NCI-H345 (cell line): Measurements from ENCODE around the gene USP24.
A peak's percentile ranks its signal among the peaks of the same experiment; 100 is the strongest.
"Not testable (repeated sequence)": the region's sequence is repeated elsewhere in the genome, so short reads cannot be mapped to it uniquely, and the experiment has no call there.

Source experiments
- DNase-seq: peaks from one replicate; lab custom pipeline; 2025; lab: John Stamatoyannopoulos, UW

USP24 gene

DNA sequence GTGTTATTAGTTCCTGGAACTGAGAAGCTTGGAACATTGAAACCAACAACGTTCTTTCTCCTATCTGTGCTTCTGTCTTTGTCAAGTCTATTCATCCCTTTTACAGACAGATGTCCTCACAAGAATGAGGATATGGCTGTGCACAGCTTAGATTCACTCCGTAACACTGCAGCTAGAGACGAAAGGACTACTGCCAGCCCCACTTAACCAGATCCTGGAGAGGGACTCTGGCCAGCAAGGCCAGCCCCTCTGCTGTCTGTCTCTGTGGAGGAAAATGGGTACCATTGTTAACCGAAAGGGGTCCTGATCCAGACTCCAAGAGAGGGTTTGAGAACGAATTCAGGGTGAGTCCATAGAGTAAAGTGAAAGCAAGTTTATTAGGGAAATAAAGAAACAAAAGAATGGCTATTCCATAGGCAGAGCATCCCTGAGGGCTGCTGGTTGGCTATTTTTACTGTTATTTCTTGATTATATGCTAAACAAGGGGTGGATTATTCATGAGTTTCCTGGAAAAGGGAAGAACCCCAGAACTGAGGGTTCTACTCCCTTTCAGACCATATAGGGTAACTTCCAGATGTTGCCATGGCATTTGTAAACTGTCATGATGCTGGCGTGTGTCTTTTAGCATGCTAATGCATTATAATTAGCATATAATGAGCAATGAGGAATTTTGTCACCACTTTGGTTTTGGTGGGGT, 17.4 kb upstream of the USP24 start:
- DNase-seq, result no peak

DNA sequence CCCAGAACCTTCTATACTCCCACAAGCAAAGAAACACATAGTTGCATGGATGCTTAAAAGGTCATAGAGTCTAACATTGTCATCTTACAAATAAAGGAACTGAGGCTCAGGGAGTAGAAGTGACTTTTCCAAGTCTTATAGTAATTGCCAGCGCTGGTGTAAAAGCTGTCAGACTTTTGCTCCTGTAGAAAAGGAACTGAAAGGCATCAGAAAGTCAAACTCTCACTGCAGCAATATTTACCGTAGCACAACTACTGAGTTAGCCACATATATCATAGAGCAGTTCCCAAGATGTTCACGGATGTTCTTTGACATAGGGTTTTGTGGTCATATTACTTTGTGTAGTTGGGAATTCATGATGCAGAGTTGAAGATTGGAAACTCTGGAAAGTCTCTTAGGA, 16.6 kb upstream of the USP24 start:
- no peak for DNase-seq

DNA sequence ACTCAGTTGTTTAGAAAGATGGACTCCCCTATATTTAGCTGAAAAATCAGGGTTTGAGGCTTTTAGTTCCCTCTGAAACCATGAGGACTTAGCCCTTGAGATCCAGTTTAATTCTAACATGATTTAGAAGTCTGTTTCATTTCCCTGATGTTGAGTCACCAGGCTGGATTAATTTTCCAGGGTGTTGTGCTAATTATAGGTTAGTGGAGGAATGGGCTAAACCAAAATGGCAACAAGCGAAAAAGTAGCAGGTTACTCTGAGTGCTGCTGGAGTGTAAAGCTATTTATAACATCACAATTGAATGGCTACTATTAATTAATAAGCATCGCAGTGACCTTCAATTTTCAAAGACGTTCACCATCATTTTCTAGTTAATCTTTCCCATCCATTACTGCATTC, 15.5 kb upstream of the USP24 start:
- no peak for DNase-seq

DNA sequence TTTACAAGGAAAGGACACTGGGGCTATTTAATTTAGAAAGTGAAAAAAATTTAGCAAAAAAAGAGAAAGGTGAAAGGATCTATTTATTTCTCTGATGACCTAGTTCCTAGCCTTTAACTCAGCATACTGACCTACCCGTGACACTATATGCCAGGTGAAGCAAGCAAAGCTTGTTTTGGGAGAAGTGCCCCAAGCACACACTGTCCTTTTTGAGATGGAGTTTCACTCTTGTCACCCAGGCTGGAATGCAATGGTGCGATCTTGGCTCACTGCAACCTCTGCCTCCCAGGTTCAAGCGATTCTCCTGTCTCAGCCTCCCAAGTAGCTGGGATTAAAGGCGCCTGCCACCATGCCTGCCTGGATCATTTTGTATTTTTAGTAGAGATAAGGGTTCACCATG, 14.6 kb upstream of the USP24 start:
- DNase-seq, result not testable (repeated sequence)

DNA sequence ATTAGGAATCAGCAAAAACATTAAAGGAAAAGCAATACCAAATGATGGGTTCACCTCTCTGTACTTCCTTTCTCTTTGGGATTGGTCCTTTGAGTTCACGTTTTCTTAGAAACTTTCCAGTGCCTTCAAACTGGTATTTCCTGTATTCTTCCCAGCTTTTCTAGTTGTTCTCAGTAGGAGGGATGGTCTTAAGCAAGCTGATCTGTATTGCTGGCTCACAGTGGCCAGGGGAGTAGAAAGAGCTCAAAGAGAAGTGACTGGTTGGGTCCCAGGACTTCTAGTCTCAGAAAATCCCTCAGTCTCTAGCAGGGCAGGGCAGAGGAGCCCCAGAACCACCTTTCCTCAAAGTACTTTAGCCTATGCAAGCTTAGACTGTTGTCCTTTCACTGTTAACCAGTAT, 10.1 kb upstream of the USP24 start:
- DNase-seq, result no peak

DNA sequence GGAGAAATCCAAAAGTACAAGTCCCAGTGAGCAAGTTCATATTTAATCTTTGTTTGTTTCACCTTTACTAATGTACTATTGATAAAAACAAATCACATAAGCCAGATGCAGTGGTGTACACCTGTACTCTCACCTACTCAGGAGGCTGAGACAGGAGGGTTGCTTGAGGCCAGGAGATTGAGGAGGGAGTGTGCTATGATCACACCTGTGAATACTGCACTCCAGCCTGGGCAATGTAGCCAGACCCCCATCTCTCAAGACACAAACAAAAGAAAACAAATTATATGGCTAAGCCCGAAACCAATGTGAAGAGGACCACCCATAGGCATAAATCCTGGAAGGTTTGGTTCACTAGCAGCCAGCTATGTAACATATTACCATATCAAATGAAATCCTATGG, 9.6 kb upstream of the USP24 start:
- DNase-seq, result no peak

DNA sequence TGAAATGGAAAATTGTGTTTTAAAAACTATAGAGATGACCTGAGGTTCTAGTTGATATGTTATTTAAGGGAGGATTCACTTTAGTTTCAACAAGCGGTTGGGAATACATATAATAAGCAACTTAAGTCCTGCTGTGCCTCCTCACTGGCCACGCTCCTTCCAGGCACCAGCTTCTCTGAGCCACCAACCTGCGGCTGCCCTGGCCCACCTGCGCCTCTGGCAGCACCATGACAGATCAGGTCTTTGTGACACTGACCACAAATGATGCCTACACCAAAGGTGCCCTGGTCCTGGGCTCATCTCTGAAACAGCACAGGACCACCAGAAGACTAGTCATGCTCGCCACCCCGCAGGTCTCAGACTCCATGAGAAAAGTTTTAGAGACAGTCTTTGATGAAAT, 7.0 kb upstream of the USP24 start:
- no peak for DNase-seq

DNA sequence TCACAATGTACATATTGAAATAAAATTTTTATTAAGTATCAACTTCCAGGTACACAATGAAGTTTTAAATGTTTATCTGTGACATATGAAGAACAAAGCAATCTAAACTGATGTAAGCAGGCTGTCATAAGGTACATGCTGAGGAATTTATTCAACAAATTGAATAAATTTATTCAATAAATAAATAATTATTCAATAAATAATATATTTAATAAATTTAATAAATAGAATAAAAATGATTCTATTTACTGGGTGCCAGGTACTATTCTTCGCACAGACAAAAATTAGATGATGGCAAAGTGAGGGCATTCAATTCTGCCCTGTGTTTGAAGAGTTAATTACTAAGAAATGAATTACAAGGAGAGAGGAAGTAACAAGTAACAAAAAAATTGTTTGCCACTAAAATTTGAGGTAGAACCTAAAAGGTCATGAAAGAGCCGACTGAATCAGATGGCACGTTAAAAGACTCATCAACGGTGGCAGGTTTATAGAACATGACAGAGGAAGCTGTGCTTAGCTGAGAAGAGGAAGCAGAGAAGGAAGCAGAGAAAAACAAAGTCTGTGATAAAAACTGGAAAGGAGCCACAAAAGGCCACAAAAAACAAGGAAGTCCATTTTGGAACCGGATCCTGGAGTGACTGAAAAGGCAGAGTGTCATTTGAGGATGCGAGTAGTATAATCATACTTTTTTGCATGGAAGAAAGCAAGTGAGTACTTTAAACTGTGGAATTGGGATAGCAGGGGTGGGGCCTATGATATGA, 2.2 kb upstream of the USP24 start:
- DNase-seq, result no peak

DNA sequence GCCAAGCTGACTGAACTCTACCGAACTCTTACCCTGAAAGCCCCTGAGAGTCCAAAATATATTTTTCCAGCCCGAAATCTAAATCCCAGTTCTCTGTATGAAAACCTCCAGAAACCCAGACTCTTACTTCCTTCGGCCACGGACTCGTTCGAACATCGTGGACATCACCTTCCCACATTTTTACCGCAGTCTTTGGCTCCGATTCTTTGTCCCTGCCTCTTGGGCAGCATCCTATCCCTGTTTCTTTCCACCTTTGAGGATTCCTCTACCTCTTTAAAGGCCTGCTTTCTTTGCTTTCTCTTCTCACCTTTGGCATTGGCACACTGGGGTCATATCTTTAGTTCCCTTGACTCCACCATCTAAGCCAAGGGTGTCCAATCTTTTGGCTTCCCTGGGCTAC, 932 bp upstream of the USP24 start:
- DNase-seq, result no peak

DNA sequence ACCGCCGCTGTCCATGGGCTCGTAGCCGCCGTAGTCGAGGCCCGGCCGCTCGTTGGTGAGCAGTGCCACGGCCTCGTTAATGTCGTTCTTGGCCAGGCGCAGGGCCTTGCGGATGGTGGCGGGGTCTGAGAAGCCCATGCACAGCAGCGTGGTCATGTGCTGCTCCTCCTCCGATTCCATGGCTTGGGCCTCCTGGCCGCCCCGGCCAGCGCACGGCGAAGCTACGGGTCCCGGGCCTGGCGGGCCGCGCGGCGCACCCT, 300 bp downstream of the USP24 start:
- DNase-seq, result no peak

DNA sequence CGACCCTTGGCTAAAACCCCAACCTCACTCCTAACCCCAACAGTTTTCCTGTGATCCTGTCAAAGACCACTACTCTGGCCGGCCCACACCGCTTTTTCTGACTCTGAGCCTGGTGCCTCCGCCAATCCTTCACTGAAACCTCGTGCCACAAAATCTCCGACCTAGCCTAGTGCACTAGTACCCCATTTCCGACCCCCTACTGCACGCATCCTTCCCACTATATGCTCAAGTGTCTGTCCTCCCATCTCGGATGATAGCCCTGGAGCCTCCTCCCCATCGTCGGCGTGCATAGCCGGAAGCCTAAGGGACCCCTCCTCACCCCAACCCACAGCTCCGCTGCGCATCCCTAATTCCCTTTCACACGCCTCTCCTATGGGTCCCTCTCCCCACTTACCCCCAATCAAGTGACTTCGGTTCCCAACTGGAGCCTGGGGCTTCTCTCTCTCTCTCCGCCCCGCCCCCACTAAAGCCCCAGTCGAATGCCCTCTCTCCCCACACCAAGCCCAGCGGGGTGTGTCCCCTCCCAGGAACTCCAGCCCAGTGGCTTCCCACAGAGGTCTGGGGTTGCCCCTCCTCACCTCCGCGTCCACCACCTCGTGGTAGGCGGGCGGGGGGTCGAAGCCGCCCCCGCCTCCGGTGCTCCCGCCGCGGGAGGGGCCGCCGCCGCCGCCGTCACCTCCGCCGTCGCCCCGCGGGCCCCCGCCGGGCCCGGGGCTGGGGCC, 791 bp downstream of the USP24 start:
- peak; percentile 45 for DNase-seq

DNA sequence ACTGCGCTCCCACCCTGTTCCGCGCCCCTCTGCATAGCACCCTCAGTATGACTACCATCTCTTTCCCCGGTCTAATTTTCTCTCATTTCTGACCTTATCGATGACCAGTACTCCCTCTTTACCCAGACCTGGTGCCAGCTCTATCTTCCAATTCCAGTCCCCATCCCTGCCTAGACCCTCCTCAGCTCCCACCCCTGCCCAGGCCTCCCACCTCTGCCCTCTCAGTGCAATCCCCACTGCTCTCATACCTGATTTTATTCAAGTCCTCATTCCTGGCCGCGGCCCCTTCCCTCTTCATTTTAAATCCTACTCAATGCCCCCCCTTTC, 1.3 kb downstream of the USP24 start:
- no peak for DNase-seq

DNA sequence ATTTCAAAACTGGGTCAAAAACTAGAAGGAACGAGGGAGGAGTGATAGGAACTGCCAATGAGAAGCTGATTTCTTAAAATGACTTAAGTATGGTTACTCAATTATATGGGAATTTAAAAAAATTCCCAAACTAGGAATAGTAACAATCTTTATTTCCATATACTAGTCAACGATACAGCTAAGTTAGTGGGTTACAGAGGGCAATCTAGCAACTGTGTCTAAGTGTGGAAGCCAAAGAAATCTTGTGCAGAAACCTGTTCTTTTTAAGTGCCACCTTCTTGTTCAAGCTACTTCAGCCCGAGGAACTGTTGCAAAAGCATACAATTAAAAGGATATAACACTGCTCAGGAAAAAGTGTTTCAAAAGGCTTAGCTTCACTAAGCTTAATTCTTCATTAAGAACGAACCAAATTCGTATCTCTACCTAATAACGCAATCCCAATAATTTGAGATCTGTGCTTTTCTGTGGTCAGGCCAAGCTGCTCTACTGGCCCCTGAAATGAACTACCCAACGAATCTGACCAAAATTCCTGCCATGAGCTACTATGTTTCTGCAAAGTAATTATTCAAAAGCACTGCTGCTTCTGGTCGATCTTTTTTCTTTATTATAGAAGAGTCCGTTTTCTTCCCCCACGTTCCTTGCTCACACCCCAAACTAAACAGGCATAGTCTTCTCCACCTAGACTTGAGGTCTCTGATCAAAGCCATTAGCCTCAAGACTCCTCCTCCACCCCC, 1.8 kb downstream of the USP24 start:
- DNase-seq, result no peak

DNA sequence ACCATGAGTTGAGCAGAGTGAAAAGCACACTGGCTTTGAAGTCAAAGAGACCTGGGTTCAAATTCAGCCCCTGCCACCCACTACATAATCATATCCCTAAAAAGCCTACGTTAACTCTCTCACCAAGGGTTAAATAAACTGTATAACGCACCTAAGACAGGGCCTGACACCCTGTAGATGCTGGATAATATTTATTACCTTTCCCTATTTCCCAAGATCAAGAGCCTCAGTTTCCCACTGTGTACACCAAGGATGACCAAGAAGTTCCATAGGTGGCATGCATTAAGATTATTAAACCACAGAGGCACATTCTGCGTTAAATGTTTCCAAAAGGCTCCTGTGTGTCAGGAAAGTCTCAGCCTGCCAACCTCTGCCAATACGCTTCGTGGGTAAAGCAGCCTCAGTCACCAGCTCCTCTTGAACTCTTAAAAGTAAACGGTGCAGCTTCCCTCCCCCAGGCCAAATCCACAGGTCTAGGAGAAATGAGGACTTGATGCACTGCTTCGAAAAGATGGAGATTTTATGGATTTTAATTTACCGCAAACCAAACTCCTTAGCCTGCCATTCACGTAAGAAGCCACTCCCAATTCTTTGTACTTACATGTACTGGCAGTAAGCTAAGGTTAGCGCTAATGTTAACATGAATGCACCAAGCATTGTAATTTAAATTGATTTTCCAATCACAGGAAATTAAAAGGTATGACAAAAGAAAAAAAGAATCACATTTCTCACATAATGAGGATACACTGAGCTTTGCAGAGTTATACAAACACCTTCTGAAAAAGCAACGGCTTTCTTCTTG, 2.6 kb downstream of the USP24 start:
- DNase-seq, result peak; percentile 21

DNA sequence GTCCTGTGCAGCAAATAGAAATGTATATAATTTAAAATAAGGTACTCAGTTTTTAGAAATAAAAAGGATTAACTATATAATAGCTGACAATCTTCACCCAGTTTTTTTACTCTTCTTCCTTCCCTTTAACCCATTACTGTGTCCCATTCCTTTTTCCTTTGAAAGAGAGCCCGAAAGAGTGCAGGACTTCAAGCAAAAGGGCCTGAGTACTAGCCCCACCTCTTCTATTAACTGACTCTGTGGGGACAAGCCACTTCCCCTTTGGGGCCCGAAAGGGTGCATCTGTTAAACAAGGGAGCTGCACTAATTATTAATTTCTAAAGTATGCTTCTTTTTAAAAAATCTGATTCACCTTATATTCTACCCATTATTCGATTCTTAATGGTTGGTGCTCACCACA, 3.3 kb downstream of the USP24 start:
- no peak for DNase-seq

DNA sequence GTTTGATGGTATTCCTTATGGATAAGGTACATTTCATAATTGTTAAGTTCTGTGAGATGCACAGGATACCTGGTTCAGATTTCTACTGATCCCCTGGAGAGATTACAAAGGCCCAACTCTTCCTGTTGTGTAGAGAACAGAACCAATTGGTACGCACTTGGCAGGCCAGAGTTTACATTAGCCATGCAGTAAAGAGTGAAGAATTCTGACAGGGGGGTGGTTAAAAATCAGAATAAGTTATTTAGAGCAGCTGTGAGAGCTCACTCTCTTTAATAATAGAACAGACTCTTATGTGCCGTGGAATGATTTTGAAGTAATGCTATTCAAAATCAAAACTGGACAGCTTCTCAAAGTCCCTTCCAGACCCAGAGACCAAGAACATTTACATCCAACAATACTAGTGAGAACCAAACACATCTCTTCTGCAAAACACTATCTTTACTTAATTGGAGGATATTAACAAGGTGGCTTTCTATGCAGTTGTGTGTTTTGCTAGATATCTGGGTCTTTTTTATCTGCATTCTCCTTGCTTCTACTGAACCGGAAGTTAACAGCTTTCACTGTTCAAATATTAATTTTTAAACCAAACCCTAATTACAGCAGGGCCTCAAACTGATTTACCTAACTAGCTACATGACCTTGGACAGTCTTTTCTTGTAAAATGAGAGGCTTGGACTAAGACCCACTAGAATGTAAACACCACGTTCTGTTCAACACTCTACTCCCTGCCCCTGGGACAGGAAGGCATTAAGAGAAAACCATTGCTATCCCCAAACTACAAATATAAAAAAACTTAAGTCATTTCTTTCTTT, 4.0 kb downstream of the USP24 start:
- DNase-seq, result no peak

DNA sequence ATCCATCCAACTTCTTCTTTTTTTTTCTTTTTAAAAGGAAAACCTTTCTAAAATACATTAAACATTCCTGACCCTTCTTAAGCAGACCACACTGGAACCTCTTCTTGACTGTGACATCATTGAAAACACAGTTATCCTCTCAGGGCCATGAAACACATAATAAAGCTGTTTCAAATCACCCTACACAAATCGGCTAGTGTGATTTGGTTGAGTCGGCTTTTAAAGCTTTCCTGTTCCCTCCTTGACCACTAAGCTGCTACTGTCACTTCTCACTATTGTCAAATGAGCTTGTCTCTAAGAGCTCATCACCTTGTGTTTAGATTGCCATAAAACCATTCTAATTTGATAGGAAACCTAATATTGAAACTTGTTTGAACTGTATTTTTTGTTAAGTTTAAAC, 5.9 kb downstream of the USP24 start:
- DNase-seq, result no peak

DNA sequence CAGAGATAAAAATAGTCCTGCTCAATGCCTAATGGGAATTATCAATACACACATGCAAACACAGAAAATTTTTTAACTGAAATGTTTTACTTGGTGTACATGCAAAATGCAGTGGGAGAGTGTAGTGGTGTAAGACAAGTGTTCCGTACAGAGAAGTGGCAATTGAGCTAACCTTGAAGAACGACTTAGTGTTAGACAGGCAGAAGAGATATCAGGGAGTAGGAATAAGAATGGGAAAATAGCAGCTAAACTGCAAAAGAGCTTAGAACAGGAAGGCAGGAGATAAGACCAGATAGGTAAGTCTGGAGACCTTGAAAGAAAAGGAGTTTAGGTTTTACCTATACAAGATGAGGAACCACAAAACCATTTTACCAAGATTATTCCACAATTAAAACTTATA, 9.0 kb downstream of the USP24 start:
- DNase-seq, result no peak

DNA sequence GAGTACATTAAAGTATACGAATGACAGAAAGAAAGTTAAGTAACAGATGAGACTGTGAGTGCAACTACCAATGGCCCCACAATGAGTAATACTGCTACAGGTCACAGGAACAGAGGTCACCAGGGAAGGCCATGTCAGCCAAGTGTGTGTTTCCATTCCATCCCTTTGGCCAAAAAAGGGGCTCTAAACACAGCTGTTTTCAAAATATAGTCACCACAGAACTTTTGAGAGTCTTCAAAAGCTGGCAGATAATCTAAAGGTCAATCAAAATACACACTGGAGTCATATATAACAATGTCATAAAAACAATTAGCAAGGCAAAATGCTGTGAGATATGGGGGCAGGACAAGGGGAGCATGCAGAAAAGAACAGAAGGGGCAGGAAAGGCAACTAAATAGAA, 10.2 kb downstream of the USP24 start:
- DNase-seq, result no peak

DNA sequence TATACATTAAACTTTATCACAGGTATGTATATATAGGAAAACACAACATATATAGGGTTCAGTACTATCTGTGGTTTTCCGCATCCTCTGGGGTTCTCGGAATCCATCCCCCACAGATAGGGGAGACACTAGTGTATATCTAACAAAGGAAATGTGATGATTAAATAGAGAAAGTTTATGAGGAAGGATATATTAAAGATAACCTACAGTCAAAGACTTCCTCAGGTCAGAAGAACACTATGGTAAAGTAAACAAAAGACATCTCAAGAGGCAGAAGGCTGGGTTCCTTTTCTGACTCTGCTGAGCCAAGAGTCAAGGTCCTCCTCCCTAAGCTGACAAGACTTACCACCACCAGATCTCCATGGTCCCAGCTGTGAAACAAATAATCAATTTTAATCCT, 12.1 kb downstream of the USP24 start:
- DNase-seq, result no peak

DNA sequence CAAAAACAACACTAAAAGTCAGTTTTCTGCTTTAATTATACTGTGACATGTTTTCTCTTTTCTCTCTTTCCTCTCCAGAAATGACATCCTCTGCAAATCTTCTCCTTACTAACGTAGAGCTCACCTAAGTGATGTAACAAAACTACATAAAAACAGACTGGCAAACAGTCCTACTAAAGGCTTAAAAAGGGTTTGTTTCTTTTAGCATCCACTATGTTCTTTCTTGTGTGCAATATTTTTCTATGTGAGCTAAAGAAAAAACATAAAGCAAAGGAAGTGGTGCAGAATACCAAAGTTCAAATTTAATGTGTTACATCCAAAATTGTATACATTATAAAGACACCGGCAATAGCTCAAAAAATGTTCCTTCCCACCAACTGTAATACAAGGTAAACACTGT, 14.5 kb downstream of the USP24 start:
- DNase-seq, result no peak
